ENCODE data around the gene RGL1.

RGL1 gene

GRCh38 chr1:183898001-183898396 is 93.1 kb downstream of the RGL1 start:
- no peak for TF ChIP-seq CTCF (IDR thresholded peaks at IDR 0.05; ENCODE audit: insufficient read depth, low read depth, low read length, missing control alignments)
- peak overlapping the region; percentile 19 for H3K4me3 ChIP-seq (ENCODE audit: low read depth, low read length)
- DNase-seq (ENCODE audit: low read depth), result peak; percentile 54

GRCh38 chr1:183898610-183899009 is 93.7 kb downstream of the RGL1 start:
- H3K4me3 ChIP-seq (ENCODE audit: low read depth, low read length), result peak overlapping the region; percentile 19
- TF ChIP-seq CTCF (IDR thresholded peaks at IDR 0.05; ENCODE audit: insufficient read depth, low read depth, low read length, missing control alignments), result no peak
- DNase-seq (ENCODE audit: low read depth), result no peak

- no peak for TF ChIP-seq CTCF (IDR thresholded peaks at IDR 0.05; ENCODE audit: insufficient read depth, low read depth, low read length, missing control alignments)
- peak; percentile 56 for DNase-seq (ENCODE audit: low read depth)
Measured at GRCh38 chr1:183901748-183902330, 96.9 kb downstream of the RGL1 start.

GRCh38 chr1:183903101-183903500 is 98.2 kb downstream of the RGL1 start:
- TF ChIP-seq CTCF (IDR thresholded peaks at IDR 0.05; ENCODE audit: insufficient read depth, low read depth, low read length, missing control alignments), result no peak
- DNase-seq (ENCODE audit: low read depth), result no peak

More at GRCh38 chr1:183901748-183902330, 96.9 kb downstream of the RGL1 start:
- H3K4me3 ChIP-seq (ENCODE audit: low read depth, low read length), result peak overlapping the region; percentile 10

GRCh38 chr1:183905508-183906113 is 100.7 kb downstream of the RGL1 start:
- no peak overlapping the region for H3K4me3 ChIP-seq (ENCODE audit: low read depth, low read length)
- DNase-seq (ENCODE audit: low read depth), result no peak
- no peak for TF ChIP-seq CTCF (IDR thresholded peaks at IDR 0.05; ENCODE audit: insufficient read depth, low read depth, low read length, missing control alignments)

More at GRCh38 chr1:183903101-183903500, 98.2 kb downstream of the RGL1 start:
- no peak overlapping the region for H3K4me3 ChIP-seq (ENCODE audit: low read depth, low read length)

- no peak for TF ChIP-seq CTCF (IDR thresholded peaks at IDR 0.05; ENCODE audit: insufficient read depth, low read depth, low read length, missing control alignments)
- no peak overlapping the region for H3K4me3 ChIP-seq (ENCODE audit: low read depth, low read length)
- no peak for DNase-seq (ENCODE audit: low read depth)
Measured at GRCh38 chr1:183907070-183907469, 102.2 kb downstream of the RGL1 start.

- no peak for TF ChIP-seq CTCF (IDR thresholded peaks at IDR 0.05; ENCODE audit: insufficient read depth, low read depth, low read length, missing control alignments)
- H3K4me3 ChIP-seq (ENCODE audit: low read depth, low read length), result no peak overlapping the region
- DNase-seq (ENCODE audit: low read depth), result no peak
Measured at GRCh38 chr1:183908079-183908478, 103.2 kb downstream of the RGL1 start.
